ENCODE measurements around the gene PTPRN. TPM values are rescaled to one million over a fixed set of nuclear protein-coding genes. Genes with fewer than 3 reads are reported as not detected.

PTPRN gene
- total and polyA plus RNA-seq, 2 of the 8 experiments (the other 6 are each of a cell fraction or from before 2014, with no cell fraction given), result 5.4 to 8.2 TPM

DNA sequence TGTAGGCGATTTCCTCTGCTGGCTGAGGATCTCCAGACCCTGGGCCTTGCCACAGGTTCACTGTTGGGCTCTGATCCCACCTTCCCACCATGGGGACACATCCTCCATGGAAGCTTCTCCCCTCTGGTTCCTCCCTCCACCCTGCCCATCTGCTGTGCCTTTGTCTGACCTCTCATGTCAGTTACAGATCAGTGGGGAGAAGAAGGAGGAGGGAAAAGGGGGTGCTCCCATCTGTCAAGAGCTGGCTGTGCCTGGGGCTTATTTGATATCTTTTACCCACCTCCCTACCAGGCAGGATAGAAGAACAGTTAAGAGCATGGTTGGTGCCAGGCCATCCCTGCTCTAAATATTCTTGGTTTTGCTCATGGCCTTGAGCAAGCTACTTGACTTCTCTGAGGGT is 42.3 kb downstream of the PTPRN start:
- H3K14ac ChIP-seq (ENCODE audit: insufficient read length), result no peak overlapping the region
- no peaks in the 10 kb centered on the region for H3K9me3 ChIP-seq (ENCODE audit: insufficient read depth in 2 of 2, low read depth in 1 of 2, low read length in 1 of 2)
- H4K20me1 ChIP-seq (replicated peaks in 1 of 2; ENCODE audit: control insufficient read depth in 1 of 2, insufficient read depth in 2 of 2, low read length in 2 of 2), result no peaks in the 10 kb centered on the region
- no peak overlapping the region for H2BK15ac ChIP-seq (ENCODE audit: low read length)
- H2BK5ac ChIP-seq (ENCODE audit: low read depth, low read length), result no peak overlapping the region
- H2BK20ac ChIP-seq (ENCODE audit: low read length), result no peak overlapping the region
- no peaks in the 10 kb centered on the region for H3K79me1 ChIP-seq (ENCODE audit: low read depth, low read length)
- H2AFZ ChIP-seq (ENCODE audit: low read length), result no peak overlapping the region
- no peaks in the 10 kb centered on the region for H3K36me3 ChIP-seq (ENCODE audit: control insufficient read depth in 2 of 4, insufficient read depth in 4 of 4, low read length in 3 of 4)
- H3K56ac ChIP-seq (replicated peaks; ENCODE audit: insufficient read length, low read depth, low read length), result no peak overlapping the region
- H4K91ac ChIP-seq (replicated peaks; ENCODE audit: insufficient read length, low read length), result no peak overlapping the region
- H3K23ac ChIP-seq (ENCODE audit: insufficient read length), result no peak overlapping the region
- H3K4ac ChIP-seq (replicated peaks; ENCODE audit: insufficient read length, low read depth, low read length), result no peak overlapping the region
- ChIA-PET POLR2A (ENCODE audit: partially characterized antibody) (interaction anchor here (0.6 kb wide), 1 partner anchor 869 kb away, joined by 3 read pairs; no protein-coding TSS in a partner anchor), CTCF (ENCODE audit: partially characterized antibody) (interaction anchor here (1.3 to 4.9 kb wide), 3 partner anchors 10 to 28 kb away, joined by 3 to 25 read pairs (median 6); partner anchors contain the start of gene DNAJB2)
- TF ChIP-seq TEAD4 (IDR thresholded peaks at IDR 0.05; ENCODE audit: low read depth, low read length), result no peak
- no peak overlapping the region for H2BK120ac ChIP-seq (replicated peaks; ENCODE audit: low read depth, low read length)
- peaks cover 0 to 3% (median under 1%) of the 10 kb centered on the region in 4 experiments; a peak in 2 of 7 replicates for H3K27me3 ChIP-seq (replicated peaks in 1 of 4; ENCODE audit: control insufficient read depth in 3 of 4, extremely low read depth in 1 of 4, insufficient read depth in 3 of 4, low read length in 3 of 4)
- H2AK5ac ChIP-seq (ENCODE audit: low read depth, low read length), result no peak overlapping the region
- no peak overlapping the region for H2BK12ac ChIP-seq (ENCODE audit: low read depth, low read length)
- H3K4me1 ChIP-seq (replicated peaks in 1 of 4; ENCODE audit: control insufficient read depth in 3 of 4, insufficient read depth in 4 of 4, low read length in 3 of 4), result no peaks in the 10 kb centered on the region
- H3K4me3 ChIP-seq (ENCODE audit: extremely low read depth in 1 of 4, insufficient read depth in 2 of 4, low read depth in 3 of 4, low read length in 4 of 4), result no peak overlapping the region
- 100% methylated on average over 1 of the region's 1 CpG; no CpG with 5 or more reads in 1 of the 2 experiments for WGBS, 2 experiments (ENCODE audit: extremely low coverage in 1 of 2, insufficient coverage in 1 of 2, insufficient read length in 1 of 2, insufficient replicate concordance in 2 of 2, low coverage in 1 of 2, low lambda C conversion rate in 2 of 2, missing lambda C conversion rate in 1 of 2)
- no peak overlapping the region for H4K8ac ChIP-seq (ENCODE audit: extremely low read depth, insufficient read depth, low read length)
- no peaks in the 10 kb centered on the region for H3K79me2 ChIP-seq (ENCODE audit: control insufficient read depth in 1 of 2, insufficient read depth in 2 of 2, low read length in 2 of 2)
- no peak overlapping the region for H3K27ac ChIP-seq (ENCODE audit: low read depth, low read length)
- no peaks in the 10 kb centered on the region for H3K23me2 ChIP-seq (ENCODE audit: low read depth, low read length)
- DNase-seq (ENCODE audit: low read depth in 1 of 2, low spot score in 2 of 2) (no peak), FAIRE-seq (no peak)
- H4K5ac ChIP-seq (ENCODE audit: insufficient read length, low read depth, low read length), result no peak overlapping the region
- no peak overlapping the region for H3K4me2 ChIP-seq (ENCODE audit: insufficient read depth in 1 of 2, low read depth in 2 of 2, low read length in 2 of 2)
- no peak overlapping the region for H3K9ac ChIP-seq (replicated peaks in 1 of 4; ENCODE audit: extremely low read depth in 1 of 4, low read depth in 3 of 4, low read length in 3 of 4)
- H3K18ac ChIP-seq (ENCODE audit: extremely low read depth, low read length), result no peak overlapping the region
